LNCaP clone FGC (cell line): ENCODE measurements around the gene SLC48A1.

Source experiments
- DNase-seq: peaks from one replicate; pipeline ENCODE4 v3.0.0-alpha.2; 2011; ENCODE audit warnings: low read depth
- H3K4me3 ChIP-seq: 2 replicates; pipeline ENCODE4 v1.5.1; 2011; ENCODE audit warnings: mild to moderate bottlenecking, low read depth, low read length, control low read depth
- CTCF ChIP-seq: IDR thresholded peaks from 2 replicates; pipeline ENCODE4 v1.5.1; 2012; ENCODE audit warnings: mild to moderate bottlenecking; ENCODE audit not compliant: control insufficient read depth, insufficient read depth; ENCODE audit errors: extremely low read depth

The SLC48A1 gene

GRCh38 chr12:47793015-47793681 lies 20.1 kb downstream of the SLC48A1 start:
- no peak for DNase-seq
- no peak for TF ChIP-seq CTCF

GRCh38 chr12:47794679-47795078 lies 21.6 kb downstream of the SLC48A1 start:
- H3K4me3 ChIP-seq, result no peak overlapping the region
- DNase-seq, result no peak
- TF ChIP-seq CTCF, result no peak

More at GRCh38 chr12:47793015-47793681, 20.1 kb downstream of the SLC48A1 start:
- no peak overlapping the region for H3K4me3 ChIP-seq

GRCh38 chr12:47795121-47795813 lies 22.2 kb downstream of the SLC48A1 start:
- H3K4me3 ChIP-seq, result no peak overlapping the region

GRCh38 chr12:47795814-47796411 lies 22.9 kb downstream of the SLC48A1 start:
- H3K4me3 ChIP-seq, result no peak overlapping the region
- DNase-seq, result no peak
- TF ChIP-seq CTCF, result no peak

More at GRCh38 chr12:47795121-47795813, 22.2 kb downstream of the SLC48A1 start:
- DNase-seq, result no peak
- TF ChIP-seq CTCF, result no peak

GRCh38 chr12:47797441-47797840 lies 24.4 kb downstream of the SLC48A1 start:
- DNase-seq, result no peak
- TF ChIP-seq CTCF, result no peak
- H3K4me3 ChIP-seq, result no peak overlapping the region

GRCh38 chr12:47798382-47798948 lies 25.4 kb downstream of the SLC48A1 start:
- H3K4me3 ChIP-seq, result no peak overlapping the region
- no peak for DNase-seq
- no peak for TF ChIP-seq CTCF
